GM19099 (cell line): ENCODE measurements around the gene CAMTA1.

Source experiments
- POLR2A ChIP-seq: IDR thresholded peaks from 3 replicates; pipeline ENCODE4 v1.6.1; 2011; ENCODE audit warnings: low read depth; ENCODE audit not compliant: insufficient read length; ENCODE audit errors: extremely low read depth

CAMTA1 gene

DNA sequence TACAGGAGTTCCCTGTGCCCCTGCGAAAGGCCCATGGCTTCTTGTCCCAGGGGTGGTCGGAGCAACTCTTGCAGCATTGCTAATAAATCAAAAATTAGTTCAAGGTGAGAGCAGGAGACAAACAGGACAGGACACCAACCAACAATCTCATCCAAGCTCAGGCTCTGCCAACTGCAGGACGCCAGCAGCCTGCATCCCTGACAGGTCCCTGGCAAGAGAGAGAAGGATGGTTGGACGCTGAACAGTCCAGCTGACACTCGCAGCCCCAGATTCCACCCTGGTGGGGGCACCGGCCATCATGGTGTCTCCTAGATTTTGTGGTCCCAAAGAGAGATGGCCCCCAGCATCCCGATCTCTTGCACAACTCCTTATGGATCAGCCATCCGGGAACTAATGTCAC lies 843.8 kb downstream of the CAMTA1 start:
- TF ChIP-seq POLR2A = no peak

DNA sequence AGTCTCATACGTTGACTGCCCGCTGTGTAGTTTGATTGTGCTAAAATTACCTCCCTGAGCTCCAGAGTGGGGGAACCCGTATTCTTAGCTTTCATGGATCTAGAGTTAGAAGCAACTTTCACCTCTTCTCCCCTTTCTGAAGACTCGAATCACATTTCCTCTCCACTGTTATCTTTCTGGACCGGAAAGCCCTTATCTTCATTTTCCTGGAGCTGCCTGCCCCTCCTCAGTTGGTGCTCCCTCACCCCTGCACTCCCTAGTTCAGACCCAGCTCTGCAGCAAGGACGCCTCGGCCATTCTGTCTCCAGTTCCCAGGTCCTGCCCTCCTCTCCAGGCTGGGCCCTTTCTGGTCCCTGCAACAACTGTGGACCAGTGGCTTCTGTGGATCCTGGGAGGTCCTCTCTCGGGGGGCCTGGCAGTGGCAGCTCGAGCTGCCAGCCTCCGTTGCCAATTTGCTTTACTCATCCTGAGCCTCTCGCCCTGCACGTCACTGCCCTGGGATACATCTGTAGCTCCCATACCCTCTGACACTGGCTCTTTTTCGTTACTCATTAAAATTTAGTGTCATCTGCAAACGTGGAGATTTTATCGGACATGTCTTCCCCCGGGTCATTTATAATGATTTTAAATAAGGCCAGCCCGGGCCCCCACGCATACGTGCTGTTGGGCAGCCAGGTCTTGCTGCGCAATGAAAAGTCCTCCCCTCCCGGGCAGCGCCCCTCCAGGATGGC lies 844.4 kb downstream of the CAMTA1 start:
- TF ChIP-seq POLR2A = no peak

GRCh38 chr1:7630378-7630777 lies 845.1 kb downstream of the CAMTA1 start:
- TF ChIP-seq POLR2A = no peak

- no peak for TF ChIP-seq POLR2A
These were observed 846.9 kb downstream of the CAMTA1 start for GRCh38 chr1:7632176-7632575.

GRCh38 chr1:7632681-7633080 lies 847.4 kb downstream of the CAMTA1 start:
- no peak for TF ChIP-seq POLR2A

- no peak for TF ChIP-seq POLR2A
These were observed 848.4 kb downstream of the CAMTA1 start for GRCh38 chr1:7633506-7634245.

- TF ChIP-seq POLR2A = no peak
These were observed 849.4 kb downstream of the CAMTA1 start for GRCh38 chr1:7634546-7635240.

- TF ChIP-seq POLR2A = no peak
These were observed 851.7 kb downstream of the CAMTA1 start for GRCh38 chr1:7636795-7637526.

DNA sequence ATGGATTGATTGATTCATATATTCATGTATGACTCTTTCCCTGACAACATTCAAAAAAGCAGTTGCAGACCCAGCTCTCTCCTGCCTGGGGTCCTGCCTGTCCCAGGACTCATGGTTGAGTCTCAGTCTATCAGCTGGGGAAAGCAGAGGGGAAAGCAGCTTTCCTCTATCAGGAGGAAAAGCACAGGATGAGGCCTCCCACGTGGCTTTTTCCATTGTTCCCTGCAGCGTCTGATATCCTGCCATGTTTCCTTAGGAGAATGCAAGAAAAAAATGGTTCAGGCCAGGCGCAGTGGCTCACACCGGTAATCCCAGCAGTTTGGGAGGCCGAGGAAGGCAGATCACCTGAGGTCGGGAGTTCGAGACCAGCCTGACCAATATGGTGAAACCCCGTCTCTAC lies 852.8 kb downstream of the CAMTA1 start:
- TF ChIP-seq POLR2A = no peak

- TF ChIP-seq POLR2A = no peak
These were observed 854.3 kb downstream of the CAMTA1 start for GRCh38 chr1:7639435-7640131.

DNA sequence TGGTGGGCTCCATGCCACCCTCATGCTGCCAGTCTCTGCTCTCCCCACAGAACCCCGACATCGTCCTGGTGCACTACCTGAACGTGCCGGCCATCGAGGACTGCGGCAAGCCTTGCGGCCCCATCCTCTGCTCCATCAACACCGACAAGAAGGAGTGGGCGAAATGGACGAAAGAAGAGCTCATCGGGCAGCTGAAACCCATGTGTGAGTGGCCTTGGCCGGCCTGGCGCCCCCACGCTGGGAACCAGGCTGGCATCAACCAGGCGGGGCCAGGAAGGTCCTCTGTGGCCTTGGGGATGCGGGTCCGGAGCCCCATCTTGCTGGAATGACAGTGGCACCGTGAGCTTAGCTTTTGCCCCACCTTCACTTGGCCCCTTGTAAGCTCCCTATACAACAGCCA lies 855.1 kb downstream of the CAMTA1 start:
- no peak for TF ChIP-seq POLR2A

GRCh38 chr1:7640920-7641585 lies 855.8 kb downstream of the CAMTA1 start:
- TF ChIP-seq POLR2A = no peak

DNA sequence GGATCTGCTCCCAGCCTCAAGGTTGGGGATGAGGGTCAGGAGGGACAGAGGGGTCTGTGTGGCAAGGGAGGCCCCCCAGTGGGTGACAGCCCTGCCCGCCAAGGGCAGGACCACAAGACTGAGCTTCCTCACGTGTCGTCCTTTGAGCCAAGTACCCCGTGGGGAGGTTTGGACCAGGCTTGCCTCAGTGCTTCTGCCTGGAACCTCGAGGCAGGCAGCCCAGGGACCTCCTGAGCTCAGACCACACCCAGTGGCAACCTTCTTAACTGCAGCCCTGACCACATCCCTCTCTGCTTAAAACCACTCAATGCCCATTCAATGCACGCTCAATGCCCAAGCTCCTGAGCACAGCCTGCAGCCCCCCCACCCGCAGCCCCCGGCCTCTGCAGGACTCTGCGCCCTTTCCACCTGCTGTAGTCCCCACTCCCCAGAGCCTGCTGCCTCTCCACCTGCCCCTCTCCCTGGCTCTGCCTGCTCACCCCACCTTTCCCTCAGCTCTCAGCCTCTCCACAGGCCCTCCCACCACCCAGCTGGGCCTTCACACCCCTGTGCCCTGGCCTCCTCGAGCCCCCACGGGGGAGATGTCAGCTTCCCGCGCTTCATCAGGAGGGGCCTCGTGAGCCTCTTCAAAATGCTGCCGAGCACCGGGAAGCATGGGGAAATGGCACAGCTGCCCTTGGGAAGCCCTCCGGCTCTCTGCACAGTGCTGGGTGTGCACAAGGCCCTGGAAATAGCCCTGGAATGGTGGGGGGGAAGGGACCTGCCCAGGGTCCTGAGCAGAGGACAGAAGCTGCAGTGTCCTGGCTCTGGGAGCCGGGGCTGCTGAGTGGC lies 856.5 kb downstream of the CAMTA1 start:
- TF ChIP-seq POLR2A = no peak
